Mucosa of rectum (tissue), 2 donors: Measurements from ENCODE around the gene LGSN.

Experiments
- H3K27ac ChIP-seq, 2 donors: one replicate each; pipeline ENCODE4 v1.7.0; 2013; ENCODE audit warnings: inconsistent platforms in 2 of 2, low read depth in 2 of 2, low read length in 2 of 2
- H3K27me3 ChIP-seq, 2 donors: one replicate each; pipeline ENCODE4 v1.7.0; 2013; ENCODE audit warnings: low read length in 2 of 2; ENCODE audit not compliant: control insufficient read depth in 2 of 2, insufficient read depth in 2 of 2
- H3K36me3 ChIP-seq, 2 donors: one replicate each; pipeline ENCODE4 v1.7.0; 2013; ENCODE audit warnings: low read length in 2 of 2; ENCODE audit not compliant: control insufficient read depth in 2 of 2, insufficient read depth in 2 of 2
- H3K4me1 ChIP-seq, 2 donors: one replicate each; pipeline ENCODE4 v1.7.0; 2013; ENCODE audit warnings: low read length in 2 of 2, mild to moderate bottlenecking in 1 of 2; ENCODE audit not compliant: control insufficient read depth in 2 of 2, insufficient read depth in 2 of 2
- H3K4me3 ChIP-seq, 2 donors: one replicate each; pipeline ENCODE4 v1.7.0; 2013; ENCODE audit warnings: low read length in 2 of 2
- H3K9ac ChIP-seq, 2 donors: one replicate each; pipeline ENCODE4 v1.7.0; 2013; ENCODE audit warnings: low read length in 2 of 2, low read depth in 1 of 2, mild to moderate bottlenecking in 1 of 2
- H3K9me3 ChIP-seq, 2 donors: one replicate each; pipeline ENCODE4 v1.7.0; 2013; ENCODE audit warnings: low read length in 2 of 2; ENCODE audit not compliant: control insufficient read depth in 2 of 2
- donor health status: healthy.
- donor health status: Normal muscosa, but diverticular disease.

Gene LGSN

GRCh38 chr6:63307581-63308246, 12.1 kb downstream of the LGSN start:
- Histone ChIP-seq H3K4me3 (no peak overlapping the region), H3K27me3 (no peaks in the 10 kb centered on the region), H3K4me1 (peaks cover 2 to 29% of the 10 kb centered on the region in 2 donors), H3K9me3 (no peaks in the 10 kb centered on the region), H3K36me3 (no peaks in the 10 kb centered on the region), H3K9ac (no peak overlapping the region), H3K27ac (peak overlapping the region; percentile 56 to 83)

- no peaks in the 10 kb centered on the region for H3K36me3 ChIP-seq
- H3K27ac ChIP-seq: peak overlapping the region; percentile 56 to 83
- H3K9ac ChIP-seq: no peak overlapping the region
Measured at GRCh38 chr6:63306420-63306819, 13.4 kb downstream of the LGSN start.

GRCh38 chr6:63305277-63305676, 14.5 kb downstream of the LGSN start:
- H3K4me3 ChIP-seq: no peak overlapping the region

More at GRCh38 chr6:63306420-63306819, 13.4 kb downstream of the LGSN start:
- H3K9me3 ChIP-seq: no peaks in the 10 kb centered on the region
- H3K27me3 ChIP-seq: no peaks in the 10 kb centered on the region
- H3K4me3 ChIP-seq: no peak overlapping the region
- peaks cover 2 to 33% of the 10 kb centered on the region in 2 donors for H3K4me1 ChIP-seq

GRCh38 chr6:63303476-63303875, 16.3 kb downstream of the LGSN start:
- H3K27ac ChIP-seq: peak overlapping the region; percentile 11 to 80
- H3K4me3 ChIP-seq: no peak overlapping the region
- H3K4me1 ChIP-seq: peaks cover 2 to 33% of the 10 kb centered on the region in 2 donors
- no peaks in the 10 kb centered on the region for H3K36me3 ChIP-seq
- no peak overlapping the region for H3K9ac ChIP-seq
- H3K9me3 ChIP-seq: peaks cover 4 to 5% of the 10 kb centered on the region in 2 donors
- H3K27me3 ChIP-seq: no peaks in the 10 kb centered on the region

More at GRCh38 chr6:63305277-63305676, 14.5 kb downstream of the LGSN start:
- no peaks in the 10 kb centered on the region for H3K27me3 ChIP-seq
- no peaks in the 10 kb centered on the region for H3K36me3 ChIP-seq
- no peak overlapping the region for H3K9ac ChIP-seq
- peak overlapping the region; percentile 56 to 83 for H3K27ac ChIP-seq
- peaks cover 2 to 33% of the 10 kb centered on the region in 2 donors for H3K4me1 ChIP-seq
- no peaks in the 10 kb centered on the region for H3K9me3 ChIP-seq

GRCh38 chr6:63299667-63300066, 20.1 kb downstream of the LGSN start:
- Histone ChIP-seq H3K36me3 (no peaks in the 10 kb centered on the region), H3K4me1 (peaks cover 0 to 18% of the 10 kb centered on the region in 2 donors), H3K9me3 (peaks cover 4 to 5% of the 10 kb centered on the region in 2 donors), H3K4me3 (no peak overlapping the region), H3K27me3 (no peaks in the 10 kb centered on the region), H3K27ac (no peak overlapping the region), H3K9ac (no peak overlapping the region)

- Histone ChIP-seq H3K9me3 (peaks cover 4 to 5% of the 10 kb centered on the region in 2 donors), H3K36me3 (no peaks in the 10 kb centered on the region), H3K4me3 (no peak overlapping the region), H3K27ac (no peak overlapping the region), H3K9ac (no peak overlapping the region), H3K27me3 (no peaks in the 10 kb centered on the region), H3K4me1 (no peaks in the 10 kb centered on the region)
Measured at GRCh38 chr6:63295553-63296194, 24.1 kb downstream of the LGSN start.

- Histone ChIP-seq H3K27ac (peak overlapping the region; percentile 58 to 62), H3K4me3 (peak overlapping the region in 1 of 2 donors; percentile 35), H3K9ac (no peak overlapping the region), H3K4me1 (no peaks in the 10 kb centered on the region), H3K9me3 (no peaks in the 10 kb centered on the region), H3K36me3 (no peaks in the 10 kb centered on the region), H3K27me3 (no peaks in the 10 kb centered on the region)
Measured at GRCh38 chr6:63290492-63291058, 29.2 kb downstream of the LGSN start.

GRCh38 chr6:63289269-63289872, 30.4 kb downstream of the LGSN start:
- no peak overlapping the region for H3K9ac ChIP-seq
- H3K36me3 ChIP-seq: no peaks in the 10 kb centered on the region
- H3K27ac ChIP-seq: no peak overlapping the region
- H3K4me3 ChIP-seq: no peak overlapping the region
- H3K27me3 ChIP-seq: no peaks in the 10 kb centered on the region
- no peaks in the 10 kb centered on the region for H3K9me3 ChIP-seq
- no peaks in the 10 kb centered on the region for H3K4me1 ChIP-seq

GRCh38 chr6:63280639-63281180, 39.1 kb downstream of the LGSN start:
- Histone ChIP-seq H3K9me3 (no peaks in the 10 kb centered on the region), H3K4me3 (no peak overlapping the region), H3K27ac (no peak overlapping the region), H3K9ac (no peak overlapping the region), H3K36me3 (no peaks in the 10 kb centered on the region), H3K27me3 (no peaks in the 10 kb centered on the region), H3K4me1 (no peaks in the 10 kb centered on the region)

GRCh38 chr6:63278916-63279315, 40.9 kb downstream of the LGSN start:
- H3K4me3 ChIP-seq: no peak overlapping the region
- no peaks in the 10 kb centered on the region for H3K4me1 ChIP-seq
- no peaks in the 10 kb centered on the region for H3K36me3 ChIP-seq
- H3K27ac ChIP-seq: peak overlapping the region in 1 of 2 donors; percentile 64
- no peak overlapping the region for H3K9ac ChIP-seq
- H3K9me3 ChIP-seq: no peaks in the 10 kb centered on the region
- no peaks in the 10 kb centered on the region for H3K27me3 ChIP-seq
